Fibroblast of pulmonary artery (primary cell): ENCODE results near the gene NTRK3.
"Not testable (repeated sequence)": the region's sequence is repeated elsewhere in the genome, so short reads cannot be mapped to it uniquely, and the experiment has no call there.

ENCODE experiments used
- DNase-seq: peaks from one replicate; pipeline ENCODE4 v3.0.0-alpha.2; 2010; ENCODE audit warnings: low read depth
- H3K4me3 ChIP-seq: replicated peaks from 2 replicates; pipeline ENCODE4 v1.5.1; 2011; ENCODE audit warnings: low read depth, mild to moderate bottlenecking, control low read depth, low read length, moderate library complexity
- TF ChIP-seq, protein P1 (sequence below): IDR thresholded peaks from 2 replicates; pipeline ENCODE4 v1.5.1; 2011; ENCODE audit warnings: mild to moderate bottlenecking, control low read depth, low read length, inconsistent platforms; ENCODE audit errors: missing control alignments

NTRK3 gene

DNA sequence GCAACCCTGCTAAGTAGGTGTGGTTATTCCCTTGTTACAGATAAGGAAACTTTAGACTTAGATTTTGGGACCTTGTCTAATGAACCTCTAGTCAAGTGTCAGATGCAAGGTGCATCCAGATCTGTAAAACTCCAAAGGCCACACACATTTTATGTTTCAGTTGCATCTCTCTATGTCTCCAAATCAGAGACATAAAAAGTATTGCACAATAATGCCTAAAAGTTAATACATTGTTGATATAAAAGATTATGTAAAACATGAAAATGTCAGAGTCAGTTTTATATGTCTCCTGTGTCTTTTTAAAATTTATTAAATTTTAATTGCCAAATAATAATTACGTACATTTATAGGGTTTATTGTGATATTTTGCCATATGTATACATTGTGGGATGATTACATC is 408.5 kb downstream of the NTRK3 start:
- DNase-seq, result no peak
- no peak overlapping the region for H3K4me3 ChIP-seq
- TF ChIP-seq, protein P1, sequence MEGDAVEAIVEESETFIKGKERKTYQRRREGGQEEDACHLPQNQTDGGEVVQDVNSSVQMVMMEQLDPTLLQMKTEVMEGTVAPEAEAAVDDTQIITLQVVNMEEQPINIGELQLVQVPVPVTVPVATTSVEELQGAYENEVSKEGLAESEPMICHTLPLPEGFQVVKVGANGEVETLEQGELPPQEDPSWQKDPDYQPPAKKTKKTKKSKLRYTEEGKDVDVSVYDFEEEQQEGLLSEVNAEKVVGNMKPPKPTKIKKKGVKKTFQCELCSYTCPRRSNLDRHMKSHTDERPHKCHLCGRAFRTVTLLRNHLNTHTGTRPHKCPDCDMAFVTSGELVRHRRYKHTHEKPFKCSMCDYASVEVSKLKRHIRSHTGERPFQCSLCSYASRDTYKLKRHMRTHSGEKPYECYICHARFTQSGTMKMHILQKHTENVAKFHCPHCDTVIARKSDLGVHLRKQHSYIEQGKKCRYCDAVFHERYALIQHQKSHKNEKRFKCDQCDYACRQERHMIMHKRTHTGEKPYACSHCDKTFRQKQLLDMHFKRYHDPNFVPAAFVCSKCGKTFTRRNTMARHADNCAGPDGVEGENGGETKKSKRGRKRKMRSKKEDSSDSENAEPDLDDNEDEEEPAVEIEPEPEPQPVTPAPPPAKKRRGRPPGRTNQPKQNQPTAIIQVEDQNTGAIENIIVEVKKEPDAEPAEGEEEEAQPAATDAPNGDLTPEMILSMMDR, result no peak

DNA sequence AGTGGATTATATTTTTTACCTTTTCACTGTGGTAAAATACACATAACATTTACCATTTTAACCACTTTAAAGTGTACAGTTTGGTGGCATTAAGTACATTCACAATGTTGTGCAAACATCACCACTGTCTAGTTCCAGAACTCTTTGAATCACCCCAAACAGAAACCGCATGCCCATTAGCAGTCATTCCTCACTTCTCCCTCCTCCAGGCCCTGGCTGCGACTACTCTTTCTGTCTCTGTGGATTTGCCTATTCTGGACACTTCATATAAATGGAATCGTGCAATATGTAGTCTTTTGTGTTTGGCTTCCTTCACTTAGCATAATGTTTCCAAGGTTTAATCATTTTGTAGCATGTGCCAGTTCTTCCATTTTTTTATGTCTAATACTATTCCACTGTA is 409.8 kb downstream of the NTRK3 start:
- no peak overlapping the region for H3K4me3 ChIP-seq
- TF ChIP-seq, protein P1, result no peak
- DNase-seq, result no peak

DNA sequence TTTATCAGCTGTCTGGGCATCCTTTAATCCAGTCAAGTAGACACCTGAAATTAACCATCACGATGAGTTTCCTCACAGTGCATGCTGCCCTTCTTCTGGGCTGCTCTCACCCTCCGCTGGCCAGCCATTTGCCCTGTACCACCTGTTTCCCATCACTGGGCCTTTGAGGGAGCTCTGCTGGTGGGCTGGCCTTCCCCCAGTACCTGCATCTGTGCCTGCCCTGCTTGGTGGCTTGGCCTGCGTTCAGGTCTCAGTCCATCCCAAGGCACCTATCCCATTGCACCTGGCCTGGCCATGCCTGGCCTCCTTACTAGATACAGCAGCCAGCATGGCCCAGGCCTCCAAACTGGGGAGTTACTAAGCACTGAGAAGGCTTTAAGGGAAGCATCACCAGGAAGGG is 413.2 kb downstream of the NTRK3 start:
- H3K4me3 ChIP-seq, result no peak overlapping the region
- TF ChIP-seq, protein P1, result no peak

DNA sequence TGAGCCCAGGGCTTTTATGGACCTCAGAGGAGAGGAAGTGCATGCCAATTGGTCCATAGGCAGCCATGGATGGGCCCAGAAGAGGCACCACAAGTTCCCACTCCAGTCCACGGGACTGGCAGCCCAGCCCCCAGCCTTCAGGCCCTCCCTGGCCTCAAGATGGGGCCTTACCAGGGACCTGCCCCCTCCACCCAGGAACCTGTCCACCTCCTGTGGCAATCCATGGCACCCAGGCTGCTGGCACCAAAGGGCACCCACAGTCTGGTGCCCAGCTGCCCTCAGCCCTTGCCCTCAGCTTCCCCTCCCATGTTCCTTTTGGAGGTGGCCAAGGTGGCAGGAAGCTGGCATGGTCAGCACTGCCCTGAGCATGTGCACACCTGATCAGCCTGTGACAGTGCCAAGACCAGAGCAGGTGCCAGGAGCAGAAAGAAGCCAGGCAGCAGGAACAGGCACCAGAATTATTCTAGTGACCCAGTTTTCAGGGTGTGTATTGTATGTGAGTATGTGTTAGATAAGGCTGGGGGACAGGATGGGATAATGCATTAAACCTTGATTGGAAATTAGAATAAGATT is 415.0 kb downstream of the NTRK3 start:
- no peak for DNase-seq
- TF ChIP-seq, protein P1, result no peak
- no peak overlapping the region for H3K4me3 ChIP-seq

More for the DNA sequence above, 413.2 kb downstream of the NTRK3 start:
- DNase-seq, result no peak

DNA sequence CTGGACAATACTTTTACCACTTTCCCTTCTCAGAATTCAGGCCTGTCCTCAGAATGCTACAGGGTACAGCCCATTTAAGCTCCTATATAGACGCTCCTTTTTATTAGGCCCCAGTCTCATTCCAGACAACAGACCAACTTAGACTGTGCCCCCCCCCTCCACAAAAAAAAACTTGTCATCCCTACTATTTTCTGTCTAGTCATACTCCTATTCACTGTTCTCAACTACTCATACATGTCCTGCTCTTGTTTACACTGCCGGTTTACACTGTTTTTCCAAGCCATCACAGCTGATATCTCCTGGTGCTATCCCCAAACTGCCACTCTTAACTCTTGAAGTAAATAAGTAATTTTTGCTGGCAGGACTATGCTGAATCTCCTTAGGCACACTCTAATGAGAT is 420.7 kb downstream of the NTRK3 start:
- not testable (repeated sequence) for H3K4me3 ChIP-seq

DNA sequence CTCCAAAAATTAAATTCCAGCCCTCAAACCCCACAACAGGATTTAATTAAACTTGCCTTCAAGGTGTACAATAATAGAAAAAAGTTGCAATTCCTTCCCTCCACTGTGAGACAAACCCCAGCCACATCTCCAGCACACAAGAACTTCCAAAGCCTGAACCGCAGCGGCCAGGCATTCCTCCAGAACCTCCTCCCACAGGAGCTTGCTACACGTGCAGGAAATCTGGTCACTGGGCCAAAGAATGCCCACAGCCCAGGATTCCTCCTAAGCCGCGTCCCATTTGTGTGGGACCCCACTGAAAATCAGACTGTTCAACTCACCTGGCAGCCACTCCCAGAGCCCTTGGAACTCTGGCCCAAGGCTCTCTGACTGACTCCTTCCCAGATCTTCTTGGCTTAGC is 423.2 kb downstream of the NTRK3 start:
- not testable (repeated sequence) for DNase-seq, H3K4me3 ChIP-seq

More for the DNA sequence above, 420.7 kb downstream of the NTRK3 start:
- not testable (repeated sequence) for DNase-seq

DNA sequence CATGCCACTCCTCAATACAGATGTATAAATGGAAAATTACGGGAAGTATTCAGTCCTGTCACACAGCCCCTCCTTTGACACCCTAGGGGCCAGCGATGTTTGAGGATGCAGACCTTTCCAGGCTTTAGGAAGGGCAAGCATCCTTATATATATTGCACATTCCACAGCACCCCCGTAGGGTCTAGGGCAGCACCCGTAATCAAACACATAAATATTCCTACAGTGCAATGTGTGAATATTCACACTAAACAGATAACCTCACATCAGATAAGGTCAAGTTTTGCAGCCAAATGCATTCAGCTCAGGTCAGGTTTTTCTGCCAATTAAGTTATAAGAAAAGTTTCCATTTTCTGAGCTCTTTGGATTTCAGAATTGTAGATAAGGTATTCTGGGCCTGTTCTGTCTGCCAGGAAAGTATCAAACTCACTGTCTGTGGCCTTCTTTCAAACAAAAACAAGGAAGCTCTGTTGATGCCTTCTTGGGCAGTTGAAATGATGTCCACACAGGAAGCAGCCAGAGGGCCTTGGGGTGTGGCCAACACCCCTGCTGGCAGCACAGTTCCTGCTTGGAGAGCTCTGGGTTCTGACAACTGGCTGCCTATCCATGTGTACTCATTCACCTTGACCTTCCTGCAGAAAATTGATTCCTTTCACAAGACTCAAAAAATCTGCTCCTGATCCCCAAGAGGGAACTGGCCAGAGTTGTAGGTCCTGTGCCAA is 427.0 kb downstream of the NTRK3 start:
- no peak for DNase-seq
- H3K4me3 ChIP-seq, result no peak overlapping the region
- TF ChIP-seq, protein P1, result no peak

DNA sequence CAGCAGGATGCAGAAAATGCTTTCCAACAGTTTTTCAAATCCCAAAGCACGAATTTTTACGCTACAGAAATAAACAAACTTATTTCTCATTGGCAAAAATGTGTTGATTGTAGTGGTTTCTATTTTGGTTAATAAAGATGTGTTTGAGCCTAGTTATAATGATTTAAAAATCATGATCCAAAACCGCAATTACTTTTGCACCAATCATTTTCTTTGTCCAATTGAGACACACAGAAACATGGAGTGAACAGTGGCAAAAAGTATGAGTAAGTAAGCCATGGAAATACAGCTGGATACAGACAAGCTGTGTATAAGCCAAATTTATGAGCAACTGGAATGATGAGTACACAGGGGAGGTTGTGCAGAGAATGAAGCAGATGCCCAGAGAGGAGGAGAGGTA is 427.9 kb downstream of the NTRK3 start:
- no peak for DNase-seq
- H3K4me3 ChIP-seq, result no peak overlapping the region
- TF ChIP-seq, protein P1, result no peak
